Measurements from ENCODE around the gene NR4A1. TPM values are rescaled to one million over a fixed set of nuclear protein-coding genes. Genes with fewer than 3 reads are reported as not detected.
A peak's percentile ranks its signal among the peaks of the same experiment; 100 is the strongest.

Gene NR4A1
- total RNA-seq, 1 donor from 2014 or later: 1.0 TPM

DNA sequence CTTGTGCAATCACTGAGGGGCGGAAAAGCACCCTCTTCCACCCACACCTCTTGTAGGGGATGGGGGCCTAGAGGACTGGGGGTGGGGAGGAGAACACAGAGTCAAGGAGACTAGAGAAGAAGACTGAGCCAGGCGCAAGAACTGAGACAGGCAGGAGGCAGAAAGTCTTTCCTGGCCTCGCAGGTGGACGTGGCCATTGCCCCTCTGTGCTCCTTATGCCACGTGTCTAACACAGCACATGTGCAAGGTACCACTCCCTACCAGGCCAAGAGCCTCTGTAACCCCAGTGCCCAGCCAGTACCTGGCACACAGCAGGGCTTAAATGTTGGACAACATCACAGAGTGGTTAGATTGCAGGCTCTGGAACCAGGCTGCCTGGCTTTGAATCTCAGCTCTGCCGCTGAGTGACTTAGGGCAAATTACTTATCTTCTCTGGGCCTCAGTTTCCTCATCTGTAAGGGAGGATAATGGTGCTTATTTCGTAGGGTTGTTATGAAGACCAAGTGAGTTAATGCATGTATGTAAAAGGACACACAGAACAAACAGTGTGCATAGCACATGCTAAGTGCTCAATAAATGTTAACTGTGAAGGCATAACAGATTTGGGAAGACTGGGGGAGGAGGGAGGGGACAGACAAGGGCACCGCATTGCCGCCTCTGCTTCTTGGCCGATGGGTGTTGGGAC is 45.9 kb upstream of the NR4A1 start:
- Mint-ChIP-seq H3K4me3 (ENCODE audit: unreplicated experiment) (peak overlapping the region; percentile 94), H3K27me3 (ENCODE audit: unreplicated experiment) (peaks cover 14% of the 10 kb centered on the region), H3K9me3 (ENCODE audit: unreplicated experiment) (no peaks in the 10 kb centered on the region), H3K36me3 (ENCODE audit: low read depth, unreplicated experiment) (peaks cover 9% of the 10 kb centered on the region), H3K4me1 (ENCODE audit: unreplicated experiment) (peaks cover 26% of the 10 kb centered on the region), H3K27ac (ENCODE audit: unreplicated experiment) (no peak overlapping the region)
- TF ChIP-seq, protein P1, sequence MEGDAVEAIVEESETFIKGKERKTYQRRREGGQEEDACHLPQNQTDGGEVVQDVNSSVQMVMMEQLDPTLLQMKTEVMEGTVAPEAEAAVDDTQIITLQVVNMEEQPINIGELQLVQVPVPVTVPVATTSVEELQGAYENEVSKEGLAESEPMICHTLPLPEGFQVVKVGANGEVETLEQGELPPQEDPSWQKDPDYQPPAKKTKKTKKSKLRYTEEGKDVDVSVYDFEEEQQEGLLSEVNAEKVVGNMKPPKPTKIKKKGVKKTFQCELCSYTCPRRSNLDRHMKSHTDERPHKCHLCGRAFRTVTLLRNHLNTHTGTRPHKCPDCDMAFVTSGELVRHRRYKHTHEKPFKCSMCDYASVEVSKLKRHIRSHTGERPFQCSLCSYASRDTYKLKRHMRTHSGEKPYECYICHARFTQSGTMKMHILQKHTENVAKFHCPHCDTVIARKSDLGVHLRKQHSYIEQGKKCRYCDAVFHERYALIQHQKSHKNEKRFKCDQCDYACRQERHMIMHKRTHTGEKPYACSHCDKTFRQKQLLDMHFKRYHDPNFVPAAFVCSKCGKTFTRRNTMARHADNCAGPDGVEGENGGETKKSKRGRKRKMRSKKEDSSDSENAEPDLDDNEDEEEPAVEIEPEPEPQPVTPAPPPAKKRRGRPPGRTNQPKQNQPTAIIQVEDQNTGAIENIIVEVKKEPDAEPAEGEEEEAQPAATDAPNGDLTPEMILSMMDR (IDR thresholded peaks at IDR 0.05; ENCODE audit: unreplicated experiment): no peak
- no peak for DNase-seq (ENCODE audit: low spot score)

DNA sequence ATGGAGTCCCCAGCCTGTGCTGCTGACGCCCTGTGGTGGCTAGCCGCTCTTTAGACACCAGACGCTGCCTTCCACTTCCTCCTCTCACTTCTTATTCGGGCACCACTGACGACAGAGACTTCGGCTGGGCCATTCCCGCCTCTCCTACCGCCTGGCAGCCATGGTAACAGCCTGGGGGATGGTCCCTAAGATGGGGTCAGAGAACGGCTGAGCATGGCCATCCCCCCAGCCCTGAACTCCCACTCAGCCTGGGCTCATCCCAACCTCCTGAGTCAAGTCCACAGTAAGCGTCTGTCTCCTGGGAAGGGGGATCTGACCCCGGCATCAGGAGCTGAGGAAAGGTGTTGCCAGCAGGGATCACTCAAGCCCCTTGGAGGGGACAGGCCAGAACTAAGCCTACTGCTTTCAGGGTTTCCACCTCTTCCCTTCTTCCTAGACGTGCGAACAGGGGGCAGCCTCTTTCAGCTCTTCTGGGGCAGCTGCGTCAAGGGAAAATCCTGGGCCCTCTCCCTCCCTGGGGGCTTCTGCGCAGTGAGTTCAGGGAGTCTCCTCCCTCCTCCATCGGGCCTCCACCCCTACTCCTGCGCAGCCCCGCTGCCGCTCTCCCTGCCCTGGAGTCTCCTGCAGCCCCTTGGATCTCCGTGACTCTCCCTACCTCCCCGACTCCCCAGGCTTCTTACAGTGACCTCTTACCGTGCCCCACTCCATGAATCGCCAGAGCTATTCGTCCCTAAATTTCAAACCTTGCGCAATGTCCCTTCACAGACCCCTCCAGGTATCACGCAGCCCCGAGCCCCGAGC is 45.1 kb upstream of the NR4A1 start:
- peaks cover 14% of the 10 kb centered on the region for H3K27me3 Mint-ChIP-seq (ENCODE audit: unreplicated experiment)
- DNase-seq (ENCODE audit: low spot score): no peak
- TF ChIP-seq, protein P1 (IDR thresholded peaks at IDR 0.05; ENCODE audit: unreplicated experiment): no peak
- H3K4me3 Mint-ChIP-seq (ENCODE audit: unreplicated experiment): peak overlapping the region; percentile 94
- peak overlapping the region; percentile 61 for H3K27ac Mint-ChIP-seq (ENCODE audit: unreplicated experiment)
- no peaks in the 10 kb centered on the region for H3K9me3 Mint-ChIP-seq (ENCODE audit: unreplicated experiment)
- H3K36me3 Mint-ChIP-seq (ENCODE audit: low read depth, unreplicated experiment): peaks cover 9% of the 10 kb centered on the region
- H3K4me1 Mint-ChIP-seq (ENCODE audit: unreplicated experiment): peaks cover 28% of the 10 kb centered on the region

DNA sequence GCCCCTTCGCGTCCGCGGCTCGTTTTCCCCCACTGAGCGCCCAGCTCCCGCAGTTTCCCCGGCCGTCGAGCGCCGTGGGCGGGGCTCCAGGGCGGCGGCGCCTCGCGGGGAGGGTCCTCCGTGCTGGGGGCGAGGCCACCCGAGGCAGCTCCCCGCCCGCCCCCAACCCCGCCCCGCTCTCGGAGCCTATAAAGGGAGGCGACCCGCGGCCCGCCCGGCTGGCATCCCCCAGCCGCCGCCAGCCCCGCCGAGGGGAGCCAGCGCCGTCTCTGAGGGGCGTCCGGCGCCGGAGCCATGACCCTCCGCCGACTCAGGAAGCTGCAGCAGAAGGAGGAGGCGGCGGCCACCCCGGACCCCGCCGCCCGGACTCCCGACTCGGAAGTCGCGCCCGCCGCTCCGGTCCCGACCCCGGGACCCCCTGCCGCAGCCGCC is 44.5 kb upstream of the NR4A1 start, which contains the start of gene TAMALIN:
Gene TAMALIN, plus strand, starts transcription at position 221 of the 432 bp plus-strand sequence. Its CDS starts 74 bp downstream, at position 295.
- peak; percentile 75 for DNase-seq (ENCODE audit: low spot score)
- H3K4me1 Mint-ChIP-seq (ENCODE audit: unreplicated experiment): peaks cover 29% of the 10 kb centered on the region
- peaks cover 14% of the 10 kb centered on the region for H3K27me3 Mint-ChIP-seq (ENCODE audit: unreplicated experiment)
- H3K9me3 Mint-ChIP-seq (ENCODE audit: unreplicated experiment): no peaks in the 10 kb centered on the region
- peak within 1 kb of the TSS; percentile 94 for H3K4me3 Mint-ChIP-seq (ENCODE audit: unreplicated experiment)
- peaks cover 9% of the 10 kb centered on the region for H3K36me3 Mint-ChIP-seq (ENCODE audit: low read depth, unreplicated experiment)
- TF ChIP-seq, protein P1 (IDR thresholded peaks at IDR 0.05; ENCODE audit: unreplicated experiment): no peak
- H3K27ac Mint-ChIP-seq (ENCODE audit: unreplicated experiment): peak within 1 kb of the TSS; percentile 61

DNA sequence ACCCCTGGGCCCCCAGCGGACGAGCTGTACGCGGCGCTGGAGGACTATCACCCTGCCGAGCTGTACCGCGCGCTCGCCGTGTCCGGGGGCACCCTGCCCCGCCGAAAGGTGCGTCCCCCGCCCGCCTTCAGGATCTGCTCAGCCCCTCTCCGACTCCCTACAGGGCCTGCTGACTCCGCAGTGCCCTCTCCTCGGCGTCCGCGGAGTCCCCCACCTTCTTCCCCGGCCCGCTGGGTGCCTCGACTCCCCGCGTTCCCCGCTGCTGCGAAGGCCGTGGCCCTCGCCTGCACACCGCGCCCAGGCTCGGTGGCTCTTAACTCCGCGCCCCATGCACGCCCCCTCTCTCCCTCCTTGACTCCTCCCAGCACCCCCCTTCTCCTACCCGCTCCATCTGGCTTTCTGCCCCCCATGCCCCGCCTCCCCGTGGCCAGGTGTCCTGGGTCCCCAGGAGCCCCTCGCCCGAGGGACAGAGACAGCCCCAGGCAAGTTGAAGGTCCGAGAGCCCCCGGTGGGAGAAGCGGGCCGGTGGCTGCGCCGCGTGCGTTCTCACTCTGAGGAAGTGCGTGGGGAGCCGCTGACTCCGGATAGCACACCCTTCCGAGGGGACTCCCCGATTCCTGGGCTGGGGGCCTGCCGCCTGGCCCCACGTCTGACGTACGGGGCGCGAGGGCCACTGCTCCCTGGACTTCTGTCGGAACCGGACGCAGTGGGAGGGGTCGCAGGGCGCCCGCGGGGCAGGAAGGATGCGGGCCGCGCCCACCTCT is 43.9 kb upstream of the NR4A1 start:
- Mint-ChIP-seq H3K36me3 (ENCODE audit: low read depth, unreplicated experiment) (peaks cover 8% of the 10 kb centered on the region), H3K4me1 (ENCODE audit: unreplicated experiment) (peaks cover 29% of the 10 kb centered on the region), H3K27ac (ENCODE audit: unreplicated experiment) (no peak overlapping the region), H3K27me3 (ENCODE audit: unreplicated experiment) (peaks cover 14% of the 10 kb centered on the region), H3K9me3 (ENCODE audit: unreplicated experiment) (no peaks in the 10 kb centered on the region), H3K4me3 (ENCODE audit: unreplicated experiment) (peak overlapping the region; percentile 89)
- TF ChIP-seq, protein P1 (IDR thresholded peaks at IDR 0.05; ENCODE audit: unreplicated experiment): no peak
- DNase-seq (ENCODE audit: low spot score): no peak
